ENCODE data around the gene FCAMR.

Gene FCAMR

DNA sequence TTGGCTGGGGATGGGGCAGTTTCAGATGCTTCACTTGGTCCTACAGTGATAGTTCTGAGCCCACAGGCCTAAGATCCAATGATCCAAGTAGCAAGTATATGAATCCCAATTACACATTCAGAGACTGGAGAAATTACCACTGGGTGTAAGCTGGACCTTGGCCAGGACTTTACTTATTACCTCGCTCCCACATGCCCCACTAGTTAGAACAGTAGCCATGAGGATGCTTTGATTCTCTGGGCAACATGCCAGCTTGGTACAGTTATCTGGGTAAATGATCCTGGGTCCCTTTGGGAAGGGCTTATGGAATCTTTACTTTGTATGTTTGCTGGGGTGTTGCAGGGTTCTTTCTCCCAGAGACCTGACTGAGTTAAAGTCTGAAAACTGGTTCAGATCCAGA, 5.0 kb upstream of the FCAMR start:
- no peaks in the 10 kb centered on the region for H3K4me1 ChIP-seq (ENCODE audit: low read depth, poor library complexity, severe bottlenecking)
- no peak overlapping the region for H3K27ac ChIP-seq
- H3K9ac ChIP-seq = no peak overlapping the region
- H3K4me3 ChIP-seq (IDR thresholded peaks at IDR 0.05; ENCODE audit: insufficient read depth, low read depth, low read length) = no peak overlapping the region
- no peak overlapping the region for H2AFZ ChIP-seq (ENCODE audit: low read depth)
- no peaks in the 10 kb centered on the region for H3K79me2 ChIP-seq (ENCODE audit: insufficient read depth, low read depth)
- H3K27me3 ChIP-seq (ENCODE audit: insufficient read depth, low read depth) = 0 out of 2 replicates have a peak, but pooled peaks cover 3% of the 10 kb centered on the region
- H3K36me3 ChIP-seq (ENCODE audit: insufficient read depth) = no peaks in the 10 kb centered on the region
- TF ChIP-seq, protein P1, sequence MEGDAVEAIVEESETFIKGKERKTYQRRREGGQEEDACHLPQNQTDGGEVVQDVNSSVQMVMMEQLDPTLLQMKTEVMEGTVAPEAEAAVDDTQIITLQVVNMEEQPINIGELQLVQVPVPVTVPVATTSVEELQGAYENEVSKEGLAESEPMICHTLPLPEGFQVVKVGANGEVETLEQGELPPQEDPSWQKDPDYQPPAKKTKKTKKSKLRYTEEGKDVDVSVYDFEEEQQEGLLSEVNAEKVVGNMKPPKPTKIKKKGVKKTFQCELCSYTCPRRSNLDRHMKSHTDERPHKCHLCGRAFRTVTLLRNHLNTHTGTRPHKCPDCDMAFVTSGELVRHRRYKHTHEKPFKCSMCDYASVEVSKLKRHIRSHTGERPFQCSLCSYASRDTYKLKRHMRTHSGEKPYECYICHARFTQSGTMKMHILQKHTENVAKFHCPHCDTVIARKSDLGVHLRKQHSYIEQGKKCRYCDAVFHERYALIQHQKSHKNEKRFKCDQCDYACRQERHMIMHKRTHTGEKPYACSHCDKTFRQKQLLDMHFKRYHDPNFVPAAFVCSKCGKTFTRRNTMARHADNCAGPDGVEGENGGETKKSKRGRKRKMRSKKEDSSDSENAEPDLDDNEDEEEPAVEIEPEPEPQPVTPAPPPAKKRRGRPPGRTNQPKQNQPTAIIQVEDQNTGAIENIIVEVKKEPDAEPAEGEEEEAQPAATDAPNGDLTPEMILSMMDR (conservative IDR thresholded peaks at IDR 0.05; ENCODE audit: low read depth, low read length) = no peak
- no peaks in the 10 kb centered on the region for H4K20me1 ChIP-seq (ENCODE audit: insufficient read depth)
- no peak overlapping the region for H3K4me2 ChIP-seq

- TF ChIP-seq, protein P1 (conservative IDR thresholded peaks at IDR 0.05; ENCODE audit: low read depth, low read length) = no peak
- no peaks in the 10 kb centered on the region for H3K4me1 ChIP-seq (ENCODE audit: low read depth, poor library complexity, severe bottlenecking)
- H3K9ac ChIP-seq = no peak overlapping the region
- no peak overlapping the region for H3K4me3 ChIP-seq (IDR thresholded peaks at IDR 0.05; ENCODE audit: insufficient read depth, low read depth, low read length)
- H3K36me3 ChIP-seq (ENCODE audit: insufficient read depth) = no peaks in the 10 kb centered on the region
- H4K20me1 ChIP-seq (ENCODE audit: insufficient read depth) = no peaks in the 10 kb centered on the region
- no peak overlapping the region for H3K27ac ChIP-seq
- no peaks in the 10 kb centered on the region for H3K79me2 ChIP-seq (ENCODE audit: insufficient read depth, low read depth)
- H3K4me2 ChIP-seq = no peak overlapping the region
- 0 out of 2 replicates have a peak, but pooled peaks cover 3% of the 10 kb centered on the region for H3K27me3 ChIP-seq (ENCODE audit: insufficient read depth, low read depth)
- no peak overlapping the region for H2AFZ ChIP-seq (ENCODE audit: low read depth)
These were observed 3.9 kb upstream of the FCAMR start for GRCh38 chr1:206974140-206974539.

DNA sequence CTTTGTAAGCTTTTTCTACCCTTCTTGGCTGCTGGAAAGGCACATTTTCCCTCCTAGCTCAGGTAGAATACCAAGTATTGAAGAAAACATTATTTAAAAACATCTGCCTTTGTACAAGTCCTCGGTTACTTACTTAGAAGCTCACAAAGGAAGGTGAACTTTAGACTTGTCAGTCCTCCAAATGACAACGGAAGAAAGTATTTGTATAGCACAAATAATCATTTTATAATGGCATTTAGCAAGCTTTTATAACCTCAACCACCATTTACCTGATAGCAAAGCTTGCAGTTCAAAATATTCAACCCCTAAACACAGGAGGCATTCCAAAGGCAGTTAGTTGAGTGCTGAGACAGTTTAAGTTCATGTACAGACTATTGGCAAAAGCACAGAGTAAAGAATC, 2.5 kb upstream of the FCAMR start:
- TF ChIP-seq, protein P1 (conservative IDR thresholded peaks at IDR 0.05; ENCODE audit: low read depth, low read length) = no peak
- no peaks in the 10 kb centered on the region for H3K79me2 ChIP-seq (ENCODE audit: insufficient read depth, low read depth)
- H3K4me1 ChIP-seq (ENCODE audit: low read depth, poor library complexity, severe bottlenecking) = no peaks in the 10 kb centered on the region
- 0 out of 2 replicates have a peak, but pooled peaks cover 3% of the 10 kb centered on the region for H3K27me3 ChIP-seq (ENCODE audit: insufficient read depth, low read depth)
- H4K20me1 ChIP-seq (ENCODE audit: insufficient read depth) = no peaks in the 10 kb centered on the region
- no peak overlapping the region for H3K27ac ChIP-seq
- H3K4me2 ChIP-seq = no peak overlapping the region
- H2AFZ ChIP-seq (ENCODE audit: low read depth) = no peak overlapping the region
- H3K4me3 ChIP-seq (IDR thresholded peaks at IDR 0.05; ENCODE audit: insufficient read depth, low read depth, low read length) = no peak overlapping the region
- no peak overlapping the region for H3K9ac ChIP-seq
- H3K36me3 ChIP-seq (ENCODE audit: insufficient read depth) = no peaks in the 10 kb centered on the region

GRCh38 chr1:206971029-206971655, 882 bp upstream of the FCAMR start:
- Histone ChIP-seq H4K20me1 (ENCODE audit: insufficient read depth) (no peaks in the 10 kb centered on the region), H3K27me3 (ENCODE audit: insufficient read depth, low read depth) (no peaks in the 10 kb centered on the region), H2AFZ (ENCODE audit: low read depth) (no peak overlapping the region), H3K36me3 (ENCODE audit: insufficient read depth) (no peaks in the 10 kb centered on the region), H3K4me2 (no peak overlapping the region), H3K9ac (no peak overlapping the region), H3K27ac (no peak overlapping the region), H3K79me2 (ENCODE audit: insufficient read depth, low read depth) (no peaks in the 10 kb centered on the region), H3K4me1 (ENCODE audit: low read depth, poor library complexity, severe bottlenecking) (no peaks in the 10 kb centered on the region), H3K4me3 (IDR thresholded peaks at IDR 0.05; ENCODE audit: insufficient read depth, low read depth, low read length) (no peak overlapping the region)
- TF ChIP-seq, protein P1 (conservative IDR thresholded peaks at IDR 0.05; ENCODE audit: low read depth, low read length) = no peak
